ENCODE measurements around the gene DPP7. TPM values are rescaled to one million over a fixed set of nuclear protein-coding genes. Genes with fewer than 3 reads are reported as not detected.
A peak's percentile ranks its signal among the peaks of the same experiment; 100 is the strongest.

The DPP7 gene
- total RNA-seq, 1 donor from 2014 or later = 259 TPM

- intact Hi-C loops (cut with micrococcal nuclease) = loop anchor here (1.0 to 5.0 kb wide), 3 partner anchors 14 to 45 kb away; partner anchors contain the start of genes ABCA2 and DPP7
- peaks cover 4% of the 10 kb centered on the region for H3K27me3 Mint-ChIP-seq
- no peak for ATAC-seq (ENCODE audit: low read depth)
- DNase-seq = no peak
- no peaks in the 10 kb centered on the region for H3K36me3 Mint-ChIP-seq (ENCODE audit: low read depth)
- no peak overlapping the region for H3K4me3 Mint-ChIP-seq
- no peaks in the 10 kb centered on the region for H3K9me3 Mint-ChIP-seq
- no peak for TF ChIP-seq CTCF (IDR thresholded peaks at IDR 0.05)
- CTCF ChIA-PET = interaction anchor here (1.1 to 3.1 kb wide), 4 partner anchors 17 to 226 kb away, joined by 3 to 17 read pairs (median 5); partner anchors contain the start of genes MAN1B1 and NPDC1
- peaks cover 17% of the 10 kb centered on the region for H3K4me1 Mint-ChIP-seq
- H3K27ac Mint-ChIP-seq = no peak overlapping the region
- POLR2A ChIA-PET = interaction anchor here (0.6 to 5.3 kb wide), 9 partner anchors 14 to 645 kb away, joined by 3 to 40 read pairs (median 4); partner anchors contain the start of genes FUT7, MAN1B1 and TOR4A
Observed at GRCh38 chr9:137069508-137070091, 44.9 kb downstream of the DPP7 start.

- no peak for TF ChIP-seq CTCF (IDR thresholded peaks at IDR 0.05)
- DNase-seq (no peak), ATAC-seq (ENCODE audit: low read depth) (no peak)
- Mint-ChIP-seq H3K27me3 (peaks cover 6% of the 10 kb centered on the region), H3K27ac (peak overlapping the region; percentile 35), H3K4me3 (no peak overlapping the region), H3K9me3 (no peaks in the 10 kb centered on the region), H3K36me3 (ENCODE audit: low read depth) (no peaks in the 10 kb centered on the region), H3K4me1 (peaks cover 18% of the 10 kb centered on the region)
- POLR2A ChIA-PET = interaction anchor here (0.6 to 5.3 kb wide), 7 partner anchors 15 to 341 kb away, joined by 3 to 40 read pairs (median 4); partner anchors contain the start of genes MAN1B1 and TOR4A
- intact Hi-C loops (cut with micrococcal nuclease) = loop anchor here (5.0 kb wide), 1 partner anchor 42 kb away; the partner anchor contains the start of gene ABCA2
- CTCF ChIA-PET = interaction anchor here (0.9 to 3.4 kb wide), 12 partner anchors 15 to 290 kb away, joined by 3 to 21 read pairs (median 5); partner anchors contain the start of gene NPDC1
Observed at GRCh38 chr9:137068539-137069507, 45.7 kb downstream of the DPP7 start.

- H3K4me3 Mint-ChIP-seq = peak overlapping the region; percentile 57
- DNase-seq (peak; percentile 78), ATAC-seq (ENCODE audit: low read depth) (peak; percentile 73)
- no peaks in the 10 kb centered on the region for H3K36me3 Mint-ChIP-seq (ENCODE audit: low read depth)
- peak; percentile 57 for TF ChIP-seq CTCF (IDR thresholded peaks at IDR 0.05)
- H3K27me3 Mint-ChIP-seq = peaks cover 6% of the 10 kb centered on the region
- H3K9me3 Mint-ChIP-seq = no peaks in the 10 kb centered on the region
- ChIA-PET CTCF (interaction anchor here (0.7 to 3.4 kb wide), 13 partner anchors 15 to 290 kb away, joined by 3 to 21 read pairs (median 3); partner anchors contain the start of gene NPDC1), POLR2A (interaction anchor here (0.5 to 5.3 kb wide), 13 partner anchors 16 to 340 kb away, joined by 3 to 40 read pairs (median 3); partner anchors contain the start of genes FUT7 and MAN1B1)
- intact Hi-C loops (cut with micrococcal nuclease) = loop anchor here (1.0 to 5.0 kb wide), 2 partner anchors 22 to 41 kb away; partner anchors contain the start of genes ABCA2 and NPDC1
- H3K27ac Mint-ChIP-seq = peak overlapping the region; percentile 46
- H3K4me1 Mint-ChIP-seq = peaks cover 18% of the 10 kb centered on the region
Observed at GRCh38 chr9:137067860-137068538, 46.5 kb downstream of the DPP7 start.

GRCh38 chr9:137066096-137066861 lies 48.3 kb downstream of the DPP7 start:
- H3K9me3 Mint-ChIP-seq = no peaks in the 10 kb centered on the region
- ChIA-PET POLR2A (interaction anchor here (1.7 kb wide), 1 partner anchor 174 kb away, joined by 6 read pairs; the partner anchor contains the start of gene TUBB4B), CTCF (interaction anchor here (0.7 to 3.4 kb wide), 7 partner anchors 10 to 337 kb away, joined by 3 to 21 read pairs (median 4); partner anchors contain the start of genes ABCA2, NPDC1 and UAP1L1)

More at GRCh38 chr9:137066096-137066861, 48.3 kb downstream of the DPP7 start:
- H3K27ac Mint-ChIP-seq = no peak overlapping the region
- no peaks in the 10 kb centered on the region for H3K36me3 Mint-ChIP-seq (ENCODE audit: low read depth)
- DNase-seq = no peak
- intact Hi-C loops (cut with micrococcal nuclease) = loop anchor here (5.0 kb wide), 1 partner anchor 39 kb away; the partner anchor contains the start of gene ABCA2
- no peak for TF ChIP-seq CTCF (IDR thresholded peaks at IDR 0.05)
- H3K4me1 Mint-ChIP-seq = peaks cover 18% of the 10 kb centered on the region
- ATAC-seq (ENCODE audit: low read depth) = no peak
- H3K4me3 Mint-ChIP-seq = no peak overlapping the region
- peaks cover 6% of the 10 kb centered on the region for H3K27me3 Mint-ChIP-seq
